Measurements from ENCODE around the gene RAB11FIP4. TPM values are rescaled to one million over a fixed set of nuclear protein-coding genes. Genes with fewer than 3 reads are reported as not detected.

Gene RAB11FIP4
- total and polyA plus RNA-seq, 12 donors, result 0.48 to 3.8 (median 2.3) TPM

- intact Hi-C loops (cut with DNase I), result no loop called here
- WGBS, 4 donors, result 13 to 30% (median 15%) methylated on average over 8 to 17 of the region's 17 CpGs
- Histone ChIP-seq H3K36me3 (replicated peaks in 1 of 2) (no peaks in the 10 kb centered on the region), H3K4me3 (peak overlapping the region in 2 of 4 donors; percentile 30 to 98), H3K27me3 (no peaks in the 10 kb centered on the region), H3K27ac (peak overlapping the region in 3 of 5 donors; percentile 42 to 93 (median 85)), H3K4me1 (replicated peaks in 1 of 2) (peaks cover 0 to 12% of the 10 kb centered on the region in 2 donors), H3K9me3 (replicated peaks in 1 of 3) (no peaks in the 10 kb centered on the region)
- peak in 4 of 7 donors; percentile 27 to 58 (median 42) for DNase-seq
- TF ChIP-seq POLR2A (IDR thresholded peaks at IDR 0.05) (no peak), CTCF (IDR thresholded peaks at IDR 0.05) (no peak)
Observed at GRCh38 chr17:31550389-31551056, 159.0 kb downstream of the RAB11FIP4 start.

GRCh38 chr17:31552568-31552967, 161.1 kb downstream of the RAB11FIP4 start:
- Histone ChIP-seq H3K36me3 (replicated peaks in 1 of 2) (no peaks in the 10 kb centered on the region), H3K4me3 (no peak overlapping the region), H3K27me3 (no peaks in the 10 kb centered on the region), H3K9me3 (replicated peaks in 1 of 3) (no peaks in the 10 kb centered on the region), H3K4me1 (replicated peaks in 1 of 2) (peaks cover 0 to 12% of the 10 kb centered on the region in 2 donors), H3K27ac (no peak overlapping the region)
- intact Hi-C loops (cut with DNase I), result no loop called here
- WGBS, 4 donors, result 83 to 96% (median 89%) methylated on average over 3 of the region's 3 CpGs
- no peak for DNase-seq
- TF ChIP-seq CTCF (IDR thresholded peaks at IDR 0.05), result no peak
- TF ChIP-seq POLR2A (IDR thresholded peaks at IDR 0.05), result no peak

- intact Hi-C loops (cut with DNase I), result no loop called here
- no peaks in the 10 kb centered on the region for H3K9me3 ChIP-seq (replicated peaks in 1 of 3)
- no peak for DNase-seq
- H3K4me3 ChIP-seq, result no peak overlapping the region
- H3K27me3 ChIP-seq, result no peaks in the 10 kb centered on the region
- no peak for TF ChIP-seq POLR2A (IDR thresholded peaks at IDR 0.05)
- no peak for TF ChIP-seq CTCF (IDR thresholded peaks at IDR 0.05)
- peaks cover 0 to 12% of the 10 kb centered on the region in 2 donors for H3K4me1 ChIP-seq (replicated peaks in 1 of 2)
- H3K36me3 ChIP-seq (replicated peaks in 1 of 2), result no peaks in the 10 kb centered on the region
- 82 to 98% (median 91%) methylated on average over 4 to 5 of the region's 5 CpGs for WGBS, 4 donors
- H3K27ac ChIP-seq, result no peak overlapping the region
Observed at GRCh38 chr17:31553506-31553905, 162.0 kb downstream of the RAB11FIP4 start.

GRCh38 chr17:31554930-31555329, 163.5 kb downstream of the RAB11FIP4 start:
- intact Hi-C loops (cut with DNase I), result loop anchor here in 1 of 2 donors (5.0 kb wide), 2 partner anchors 287 to 302 kb away; partner anchors contain the start of gene COPRS
- no peaks in the 10 kb centered on the region for H3K9me3 ChIP-seq (replicated peaks in 1 of 3)
- no peak overlapping the region for H3K27ac ChIP-seq
- WGBS, 4 donors, result 57 to 84% (median 62%) methylated on average over 1 of the region's 1 CpG; no CpG with 5 or more reads in 1 of the 4 donors
- peaks cover 6 to 13% of the 10 kb centered on the region in 2 donors for H3K4me1 ChIP-seq (replicated peaks in 1 of 2)
- no peak for DNase-seq
- no peaks in the 10 kb centered on the region for H3K36me3 ChIP-seq (replicated peaks in 1 of 2)
- TF ChIP-seq CTCF (IDR thresholded peaks at IDR 0.05) (no peak), POLR2A (IDR thresholded peaks at IDR 0.05) (no peak)
- no peaks in the 10 kb centered on the region for H3K27me3 ChIP-seq
- no peak overlapping the region for H3K4me3 ChIP-seq
